Measurements from ENCODE around the gene NIFK.

Gene NIFK

GRCh38 chr2:121774235-121774634 lies 37.6 kb upstream of the NIFK start:
- no peak overlapping the region for H3K27ac ChIP-seq (ENCODE audit: low read length)
- no peak for DNase-seq

GRCh38 chr2:121771976-121772742 lies 35.5 kb upstream of the NIFK start:
- Histone ChIP-seq H4K20me1 (ENCODE audit: insufficient read depth, low read length) (no peaks in the 10 kb centered on the region), H2AFZ (ENCODE audit: low read depth, low read length) (no peak overlapping the region), H3K4me2 (ENCODE audit: insufficient read depth, low read length) (no peak overlapping the region), H3K9me3 (ENCODE audit: insufficient read depth, low read length, severe bottlenecking) (no peaks in the 10 kb centered on the region), H3K9ac (ENCODE audit: low read depth, low read length) (no peak overlapping the region), H3K79me2 (ENCODE audit: insufficient read depth, low read length) (no peaks in the 10 kb centered on the region), H3K36me3 (ENCODE audit: insufficient read depth, low read length) (peaks cover 15% of the 10 kb centered on the region), H3K4me3 (ENCODE audit: low read depth in 1 of 2, low read length in 2 of 2) (no peak overlapping the region), H3K27me3 (ENCODE audit: insufficient read depth, low read length, poor library complexity) (no peaks in the 10 kb centered on the region), H3K27ac (ENCODE audit: low read length) (no peak overlapping the region), H3K4me1 (ENCODE audit: insufficient read depth, low read length) (no peaks in the 10 kb centered on the region)
- DNase-seq, result no peak
- TF ChIP-seq CTCF (IDR thresholded peaks at IDR 0.05; ENCODE audit: borderline replicate concordance, extremely low read depth, low read length, poor library complexity, severe bottlenecking) (no peak), EZH2 (IDR thresholded peaks at IDR 0.05; ENCODE audit: borderline replicate concordance, low read depth, low read length, severe bottlenecking) (no peak)
- no peak for ATAC-seq (ENCODE audit: insufficient read depth, low read depth)

More at GRCh38 chr2:121774235-121774634, 37.6 kb upstream of the NIFK start:
- Histone ChIP-seq H2AFZ (ENCODE audit: low read depth, low read length) (no peak overlapping the region), H3K9me3 (ENCODE audit: insufficient read depth, low read length, severe bottlenecking) (no peaks in the 10 kb centered on the region), H3K4me1 (ENCODE audit: insufficient read depth, low read length) (no peaks in the 10 kb centered on the region), H4K20me1 (ENCODE audit: insufficient read depth, low read length) (no peaks in the 10 kb centered on the region), H3K27me3 (ENCODE audit: insufficient read depth, low read length, poor library complexity) (peaks cover 3% of the 10 kb centered on the region), H3K9ac (ENCODE audit: low read depth, low read length) (no peak overlapping the region), H3K4me2 (ENCODE audit: insufficient read depth, low read length) (no peak overlapping the region), H3K36me3 (ENCODE audit: insufficient read depth, low read length) (no peaks in the 10 kb centered on the region), H3K79me2 (ENCODE audit: insufficient read depth, low read length) (no peaks in the 10 kb centered on the region), H3K4me3 (ENCODE audit: low read depth in 1 of 2, low read length in 2 of 2) (no peak overlapping the region)
- ATAC-seq (ENCODE audit: insufficient read depth, low read depth), result no peak
- no peak for TF ChIP-seq CTCF (IDR thresholded peaks at IDR 0.05; ENCODE audit: borderline replicate concordance, extremely low read depth, low read length, poor library complexity, severe bottlenecking)
- TF ChIP-seq EZH2 (IDR thresholded peaks at IDR 0.05; ENCODE audit: borderline replicate concordance, low read depth, low read length, severe bottlenecking), result no peak

- H3K27me3 ChIP-seq (ENCODE audit: insufficient read depth, low read length, poor library complexity), result no peaks in the 10 kb centered on the region
- no peak for TF ChIP-seq CTCF (IDR thresholded peaks at IDR 0.05; ENCODE audit: borderline replicate concordance, extremely low read depth, low read length, poor library complexity, severe bottlenecking)
- no peak for TF ChIP-seq EZH2 (IDR thresholded peaks at IDR 0.05; ENCODE audit: borderline replicate concordance, low read depth, low read length, severe bottlenecking)
- DNase-seq (no peak), ATAC-seq (ENCODE audit: insufficient read depth, low read depth) (no peak; the same call in 1 of the 3 replicates)
- H3K4me1 ChIP-seq (ENCODE audit: insufficient read depth, low read length), result no peaks in the 10 kb centered on the region
- H3K4me3 ChIP-seq (ENCODE audit: low read depth in 1 of 2, low read length in 2 of 2), result no peak overlapping the region
- peaks cover 54% of the 10 kb centered on the region for H3K36me3 ChIP-seq (ENCODE audit: insufficient read depth, low read length)
- no peak overlapping the region for H3K27ac ChIP-seq (ENCODE audit: low read length)
- H3K9ac ChIP-seq (ENCODE audit: low read depth, low read length), result no peak overlapping the region
- H2AFZ ChIP-seq (ENCODE audit: low read depth, low read length), result no peak overlapping the region
- H3K79me2 ChIP-seq (ENCODE audit: insufficient read depth, low read length), result no peaks in the 10 kb centered on the region
- no peak overlapping the region for H3K4me2 ChIP-seq (ENCODE audit: insufficient read depth, low read length)
- H3K9me3 ChIP-seq (ENCODE audit: insufficient read depth, low read length, severe bottlenecking), result no peaks in the 10 kb centered on the region
- H4K20me1 ChIP-seq (ENCODE audit: insufficient read depth, low read length), result no peaks in the 10 kb centered on the region
Measured at GRCh38 chr2:121768143-121768755, 31.6 kb upstream of the NIFK start.
